Effector memory CD4-positive, alpha-beta T cell (primary cell): ENCODE data around the gene NOS1AP.
"Not testable (repeated sequence)": the region's sequence is repeated elsewhere in the genome, so short reads cannot be mapped to it uniquely, and the experiment has no call there.

Source experiments
- DNase-seq, 3 donors: peaks; one replicate each; pipeline ENCODE4 v3.0.0-alpha.2; 2020
- H3K27ac ChIP-seq: 2 replicates; pipeline ENCODE4 v1.7.0; 2013; ENCODE audit warnings: mild to moderate bottlenecking, low read length, moderate library complexity; ENCODE audit not compliant: insufficient read depth, poor library complexity, severe bottlenecking
- H3K27me3 ChIP-seq: replicated peaks from 2 replicates; pipeline ENCODE4 v1.7.0; 2013; ENCODE audit warnings: mild to moderate bottlenecking, low read length; ENCODE audit not compliant: insufficient read depth, control insufficient read depth, poor library complexity, severe bottlenecking
- H3K36me3 ChIP-seq: 2 replicates; pipeline ENCODE4 v1.7.0; 2013; ENCODE audit warnings: mild to moderate bottlenecking, low read length, moderate library complexity; ENCODE audit not compliant: control insufficient read depth, insufficient read depth
- H3K4me1 ChIP-seq: 2 replicates; pipeline ENCODE4 v1.7.0; 2013; ENCODE audit warnings: low read length, mild to moderate bottlenecking; ENCODE audit not compliant: control insufficient read depth, insufficient read depth, poor library complexity, severe bottlenecking
- H3K4me3 ChIP-seq: 2 replicates; pipeline ENCODE4 v1.7.0; 2013; ENCODE audit warnings: low read length, low read depth, mild to moderate bottlenecking; ENCODE audit not compliant: insufficient read depth, poor library complexity, severe bottlenecking
- H3K9me3 ChIP-seq: 2 replicates; pipeline ENCODE4 v1.7.0; 2013; ENCODE audit warnings: mild to moderate bottlenecking, low read length, moderate library complexity; ENCODE audit not compliant: control insufficient read depth

The NOS1AP gene

DNA sequence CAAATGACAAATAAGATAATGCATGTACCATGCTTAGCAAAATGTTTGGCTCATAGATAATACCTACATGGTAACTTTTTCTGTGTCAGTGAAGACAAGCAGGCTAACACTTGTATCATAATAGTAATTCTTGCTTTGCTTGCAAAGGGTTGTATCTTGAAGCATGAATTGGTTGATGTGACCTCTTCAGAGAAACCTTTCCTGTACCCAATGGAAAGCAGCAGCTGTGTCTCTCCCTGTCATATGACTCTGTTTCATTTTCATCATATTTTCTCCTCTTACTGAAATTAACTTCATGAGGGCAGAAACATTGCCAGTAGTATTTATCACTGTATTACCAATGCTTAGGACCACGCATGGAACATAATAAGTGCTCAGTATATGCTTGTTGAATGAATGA, 338.0 kb downstream of the NOS1AP start:
- Histone ChIP-seq H3K27me3 (peaks cover 3% of the 10 kb centered on the region), H3K36me3 (no peaks in the 10 kb centered on the region), H3K4me3 (no peak overlapping the region), H3K9me3 (no peaks in the 10 kb centered on the region), H3K27ac (no peak overlapping the region), H3K4me1 (no peaks in the 10 kb centered on the region)
- no peak for DNase-seq

- no peak within 1 kb of the TSS for H3K4me3 ChIP-seq
- DNase-seq: no peak
- no peak within 1 kb of the TSS for H3K27ac ChIP-seq
- H3K36me3 ChIP-seq: no peaks in the 10 kb centered on the region
- H3K27me3 ChIP-seq: peaks cover 3% of the 10 kb centered on the region
- H3K9me3 ChIP-seq: no peaks in the 10 kb centered on the region
- H3K4me1 ChIP-seq: no peaks in the 10 kb centered on the region
Observed at GRCh38 chr1:162412002-162412401, 342.5 kb downstream of the NOS1AP start, which contains the start of gene SH2D1B. Gene SH2D1B (minus strand): TSS chr1:162412136. CDS start chr1:162412016, 120 bp downstream.

- H3K4me3 ChIP-seq: no peak overlapping the region
Observed at GRCh38 chr1:162416215-162416614, 346.7 kb downstream of the NOS1AP start.

DNA sequence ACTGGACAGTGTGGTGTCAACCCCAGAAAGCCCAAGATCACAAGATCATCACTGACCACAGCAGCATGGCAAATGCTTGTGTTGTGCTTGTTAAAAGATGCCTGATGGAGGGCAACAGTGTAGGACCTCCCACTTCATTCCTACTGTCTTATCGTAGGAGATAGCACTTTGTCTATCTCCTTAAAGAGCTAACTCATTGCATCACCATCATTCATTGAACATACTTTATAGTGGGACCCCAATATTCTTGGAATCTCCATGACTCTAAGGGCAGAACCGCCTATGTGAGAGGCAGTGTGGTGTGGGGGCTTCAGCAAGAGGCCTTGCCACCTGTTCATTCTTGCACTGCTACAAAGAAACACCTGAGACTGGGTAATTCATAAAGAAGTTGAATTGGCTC, 347.4 kb downstream of the NOS1AP start:
- no peaks in the 10 kb centered on the region for H3K36me3 ChIP-seq
- no peak overlapping the region for H3K4me3 ChIP-seq
- peaks cover 6% of the 10 kb centered on the region for H3K27me3 ChIP-seq
- no peak for DNase-seq
- no peaks in the 10 kb centered on the region for H3K4me1 ChIP-seq
- no peak overlapping the region for H3K27ac ChIP-seq
- H3K9me3 ChIP-seq: no peaks in the 10 kb centered on the region

More at GRCh38 chr1:162416215-162416614, 346.7 kb downstream of the NOS1AP start:
- H3K27ac ChIP-seq: no peak overlapping the region
- no peaks in the 10 kb centered on the region for H3K9me3 ChIP-seq
- no peaks in the 10 kb centered on the region for H3K36me3 ChIP-seq
- H3K27me3 ChIP-seq: peaks cover 4% of the 10 kb centered on the region
- H3K4me1 ChIP-seq: no peaks in the 10 kb centered on the region
- DNase-seq: no peak

DNA sequence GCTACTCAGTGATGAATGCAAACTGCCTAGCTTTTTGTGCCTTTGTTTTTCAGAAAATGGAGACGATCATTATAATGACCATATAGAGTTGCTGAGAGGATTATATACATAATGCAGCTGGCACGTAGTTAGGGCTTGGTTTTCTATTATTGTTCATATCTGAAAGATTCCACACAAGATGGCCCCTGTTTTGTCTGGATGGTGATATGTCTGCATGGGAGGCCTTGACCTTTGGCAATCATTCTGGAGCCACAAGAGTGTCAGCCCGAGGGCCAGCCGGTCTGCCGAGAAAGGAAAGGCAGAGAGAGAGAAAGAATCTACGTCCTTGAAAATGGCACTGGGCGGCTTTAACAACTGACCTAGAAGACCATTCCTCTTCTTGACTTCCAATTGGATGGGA, 348.2 kb downstream of the NOS1AP start:
- no peaks in the 10 kb centered on the region for H3K4me1 ChIP-seq
- no peak overlapping the region for H3K27ac ChIP-seq
- DNase-seq: no peak
- H3K4me3 ChIP-seq: no peak overlapping the region
- peaks cover 11% of the 10 kb centered on the region for H3K27me3 ChIP-seq
- H3K9me3 ChIP-seq: no peaks in the 10 kb centered on the region
- no peaks in the 10 kb centered on the region for H3K36me3 ChIP-seq

DNA sequence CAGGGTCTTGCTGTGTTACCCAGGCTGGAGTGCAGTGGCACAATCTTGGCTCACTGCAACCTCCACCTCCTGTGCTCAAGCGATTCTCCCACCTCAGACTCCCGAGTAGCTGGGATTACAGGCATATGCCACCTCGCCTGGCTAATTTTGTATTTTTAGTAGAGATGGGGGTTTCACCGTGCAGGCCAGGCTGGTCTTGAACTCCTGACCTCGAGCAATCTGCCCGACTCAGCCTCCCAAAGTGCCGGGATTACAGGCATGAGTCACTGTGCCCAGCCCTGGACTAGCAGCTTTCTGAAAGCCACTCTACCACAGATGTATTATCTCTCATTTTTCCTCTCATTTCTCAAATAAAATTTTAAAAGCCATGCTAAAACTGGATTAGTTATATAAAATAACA, 349.1 kb downstream of the NOS1AP start:
- H3K4me1 ChIP-seq, H3K9me3 ChIP-seq, H3K27ac ChIP-seq, H3K36me3 ChIP-seq, DNase-seq, H3K4me3 ChIP-seq: not testable (repeated sequence)
- H3K27me3 ChIP-seq: peaks cover 11% of the 10 kb centered on the region

- not testable (repeated sequence) for H3K36me3 ChIP-seq, DNase-seq, H3K27ac ChIP-seq, H3K4me1 ChIP-seq, H3K4me3 ChIP-seq, H3K9me3 ChIP-seq
- H3K27me3 ChIP-seq: peaks cover 11% of the 10 kb centered on the region
Observed at GRCh38 chr1:162419450-162419931, 350.0 kb downstream of the NOS1AP start.
